Cardiac muscle cell (in vitro differentiated cells and primary cell): ENCODE data around the gene HDAC4. TPM values are rescaled to one million over a fixed set of nuclear protein-coding genes. Genes with fewer than 3 reads are reported as not detected.
A peak's percentile ranks its signal among the peaks of the same experiment; 100 is the strongest.

Experiments
- DNase-seq, 2 donors: peaks; one replicate each; pipeline versions ENCODE4 v3.0.0 to v3.0.0-alpha.2; 2010 to 2017; ENCODE audit warnings: low read depth in 1 of 2, low spot score in 1 of 2
- H3K27ac ChIP-seq: fragments of 200-600 bp; sonication (generic); 2 replicates; pipeline ENCODE4 v1.5.1; 2016
- H3K27me3 ChIP-seq: fragments of 200-600 bp; sonication (generic); 2 replicates; pipeline ENCODE4 v1.6.0; 2016; ENCODE audit warnings: control low read depth
- H3K36me3 ChIP-seq: fragments of 200-600 bp; sonication (generic); 2 replicates; pipeline ENCODE4 v1.5.1; 2016; ENCODE audit warnings: control low read depth
- H3K4me1 ChIP-seq: fragments of 200-600 bp; sonication (generic); 2 replicates; pipeline ENCODE4 v1.8.1; 2017; ENCODE audit warnings: low read depth, mild to moderate bottlenecking, mixed run types
- H3K4me3 ChIP-seq: fragments of 200-600 bp; sonication (generic); 2 replicates; pipeline ENCODE4 v1.5.1; 2016; ENCODE audit warnings: mild to moderate bottlenecking
- H3K9me3 ChIP-seq: fragments of 200-600 bp; sonication (generic); 2 replicates; pipeline ENCODE4 v1.5.1; 2017; ENCODE audit warnings: low read depth, mild to moderate bottlenecking, control low read depth
- CTCF ChIP-seq: IDR thresholded peaks from 2 replicates; pipeline ENCODE4 v1.5.1; 2012; ENCODE audit warnings: low read depth, mild to moderate bottlenecking, low read length
- polyA plus RNA-seq: library from polyadenylated mRNA; unstranded; fragments of >200 nt; fragmentation: Nextera tagmentation; extraction: Ambion mirVana; gene quantifications from 2 replicates; pipeline ENCODE4 v1.2.1, GENCODE V29; 2016
- total RNA-seq: library from RNA; depleted of rRNA; stranded (reverse); fragments of >200 nt; gene quantifications from 2 replicates; pipeline ENCODE4 v1.2.3, GENCODE V29; 2016

Gene HDAC4
- total and polyA plus RNA-seq, 2 experiments from 2014 or later: 7.0 to 41.6 TPM

DNA sequence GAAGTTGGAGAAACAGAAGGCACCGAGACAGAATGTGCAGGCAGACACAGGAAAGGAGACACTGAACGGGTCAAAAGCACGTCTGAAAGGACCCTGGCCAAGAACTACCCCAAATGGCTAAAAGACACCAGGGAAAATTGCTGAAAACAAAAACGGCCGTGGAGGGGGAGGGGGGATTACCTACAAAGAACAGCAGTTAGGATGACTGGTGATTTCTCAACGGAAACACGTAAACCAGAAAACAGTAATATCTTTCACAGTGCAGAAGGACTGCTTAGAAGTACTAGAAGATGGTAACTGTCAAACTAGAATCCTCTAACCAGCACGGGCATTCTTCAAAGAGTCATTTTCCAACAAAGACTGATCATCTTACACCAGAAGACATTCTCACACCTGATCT lies 142.6 kb downstream of the HDAC4 start:
- Histone ChIP-seq H3K36me3 (no peaks in the 10 kb centered on the region), H3K4me1 (peaks cover 2% of the 10 kb centered on the region), H3K9me3 (no peaks in the 10 kb centered on the region), H3K4me3 (no peak overlapping the region), H3K27ac (no peak overlapping the region), H3K27me3 (no peaks in the 10 kb centered on the region)
- DNase-seq: no peak
- TF ChIP-seq CTCF: no peak

DNA sequence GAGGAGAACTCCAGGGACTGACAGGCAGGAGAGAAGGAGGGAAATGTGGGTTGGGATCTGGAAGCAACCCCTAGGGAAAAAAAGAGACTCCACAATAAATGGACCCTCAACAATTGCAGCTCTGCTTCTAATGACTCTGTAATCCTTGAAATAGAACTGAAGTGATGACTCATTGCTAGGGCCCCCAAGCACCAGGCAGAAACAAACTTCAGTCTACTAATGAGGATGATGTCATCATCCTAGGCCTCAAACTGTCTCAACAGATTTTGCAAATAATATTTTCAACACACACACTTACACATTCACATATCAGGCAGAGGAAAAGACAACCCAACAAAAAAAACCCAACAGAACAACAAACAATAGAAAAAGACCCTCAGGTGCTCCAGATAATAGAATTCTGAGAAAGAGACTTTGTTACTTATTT lies 143.3 kb downstream of the HDAC4 start:
- no peaks in the 10 kb centered on the region for H3K36me3 ChIP-seq
- no peak for TF ChIP-seq CTCF
- no peaks in the 10 kb centered on the region for H3K9me3 ChIP-seq
- H3K4me3 ChIP-seq: no peak overlapping the region
- H3K27ac ChIP-seq: no peak overlapping the region
- peaks cover 2% of the 10 kb centered on the region for H3K4me1 ChIP-seq
- peak in 1 of 2 donors; percentile 82 for DNase-seq
- no peaks in the 10 kb centered on the region for H3K27me3 ChIP-seq

- no peak for TF ChIP-seq CTCF
- H3K27ac ChIP-seq: no peak overlapping the region
- H3K9me3 ChIP-seq: no peaks in the 10 kb centered on the region
- H3K27me3 ChIP-seq: no peaks in the 10 kb centered on the region
- no peaks in the 10 kb centered on the region for H3K36me3 ChIP-seq
- no peak for DNase-seq
- no peak overlapping the region for H3K4me3 ChIP-seq
- H3K4me1 ChIP-seq: peaks cover 9% of the 10 kb centered on the region
These were observed 144.5 kb downstream of the HDAC4 start for GRCh38 chr2:239256350-239256743.

- DNase-seq: no peak
- H3K4me1 ChIP-seq: peaks cover 9% of the 10 kb centered on the region
- no peaks in the 10 kb centered on the region for H3K9me3 ChIP-seq
- H3K27ac ChIP-seq: no peak overlapping the region
- no peaks in the 10 kb centered on the region for H3K27me3 ChIP-seq
- no peaks in the 10 kb centered on the region for H3K36me3 ChIP-seq
- TF ChIP-seq CTCF: no peak
- H3K4me3 ChIP-seq: no peak overlapping the region
These were observed 145.0 kb downstream of the HDAC4 start for GRCh38 chr2:239255628-239256349.

DNA sequence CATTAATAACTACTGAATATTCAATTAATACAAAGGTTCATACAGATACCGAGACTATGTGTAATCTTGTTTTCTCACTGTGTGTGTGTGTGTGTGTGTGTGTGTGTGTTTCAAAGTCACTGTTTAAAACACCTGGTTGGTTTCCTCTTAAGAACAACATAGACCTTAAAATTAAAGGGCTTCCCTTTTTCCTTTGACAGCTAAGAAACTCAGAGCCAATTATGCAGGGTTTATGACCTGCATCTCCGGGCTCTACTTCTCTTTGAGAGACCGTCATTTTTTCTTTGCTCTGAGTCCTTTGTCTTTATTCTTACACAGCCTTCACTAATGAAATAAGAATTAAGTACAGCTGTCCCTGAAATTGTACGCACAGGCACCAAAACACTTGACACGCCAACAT lies 145.6 kb downstream of the HDAC4 start:
- Histone ChIP-seq H3K27me3 (no peaks in the 10 kb centered on the region), H3K27ac (no peak overlapping the region), H3K9me3 (no peaks in the 10 kb centered on the region), H3K4me3 (no peak overlapping the region), H3K36me3 (no peaks in the 10 kb centered on the region), H3K4me1 (peaks cover 9% of the 10 kb centered on the region)
- TF ChIP-seq CTCF: no peak
- DNase-seq: no peak
